Stimulated activated CD8-positive, alpha-beta memory T cell treated with anti-CD3 and anti-CD28 coated beads, Interleukin-4, amount 100 ng/mL, for 4 hours (primary cell): ENCODE results near the gene SPAG16.
"Not testable (repeated sequence)": the region's sequence is repeated elsewhere in the genome, so short reads cannot be mapped to it uniquely, and the experiment has no call there.

Source experiments
- DNase-seq, 2 donors: peaks; one replicate each; pipeline ENCODE4 v3.0.0-alpha.2; 2020; ENCODE audit warnings: low read depth in 2 of 2, low spot score in 1 of 2

The SPAG16 gene

GRCh38 chr2:213688825-213689224 lies 404.6 kb downstream of the SPAG16 start:
- DNase-seq, result not testable (repeated sequence)

- DNase-seq, result no peak
These were observed 405.3 kb downstream of the SPAG16 start for GRCh38 chr2:213689585-213689984.

GRCh38 chr2:213691351-213691750 lies 407.1 kb downstream of the SPAG16 start:
- no peak for DNase-seq

GRCh38 chr2:213696442-213696841 lies 412.2 kb downstream of the SPAG16 start:
- DNase-seq, result no peak

- DNase-seq, result not testable (repeated sequence)
These were observed 417.1 kb downstream of the SPAG16 start for GRCh38 chr2:213701365-213701764.

- no peak for DNase-seq
These were observed 419.3 kb downstream of the SPAG16 start for GRCh38 chr2:213703406-213704098.

GRCh38 chr2:213710164-213710563 lies 425.9 kb downstream of the SPAG16 start:
- DNase-seq, result no peak

- not testable (repeated sequence) for DNase-seq
These were observed 434.1 kb downstream of the SPAG16 start for GRCh38 chr2:213718411-213718810.

GRCh38 chr2:213722565-213722964 lies 438.3 kb downstream of the SPAG16 start:
- no peak for DNase-seq

GRCh38 chr2:213723041-213723560 lies 438.8 kb downstream of the SPAG16 start:
- no peak for DNase-seq

- no peak for DNase-seq
These were observed 439.4 kb downstream of the SPAG16 start for GRCh38 chr2:213723707-213724106.

- DNase-seq, result no peak
These were observed 441.8 kb downstream of the SPAG16 start for GRCh38 chr2:213726101-213726500.

- DNase-seq, result no peak
These were observed 449.6 kb downstream of the SPAG16 start for GRCh38 chr2:213733893-213734292.

GRCh38 chr2:213740453-213740852 lies 456.2 kb downstream of the SPAG16 start:
- DNase-seq, result no peak

GRCh38 chr2:213751446-213751845 lies 467.2 kb downstream of the SPAG16 start:
- no peak for DNase-seq

- no peak for DNase-seq
These were observed 468.3 kb downstream of the SPAG16 start for GRCh38 chr2:213752575-213752974.

- no peak for DNase-seq
These were observed 473.3 kb downstream of the SPAG16 start for GRCh38 chr2:213757525-213757924.

GRCh38 chr2:213763354-213763753 lies 479.1 kb downstream of the SPAG16 start:
- DNase-seq, result no peak

GRCh38 chr2:213763963-213764362 lies 479.7 kb downstream of the SPAG16 start:
- no peak for DNase-seq

GRCh38 chr2:213764849-213765248 lies 480.6 kb downstream of the SPAG16 start:
- DNase-seq, result no peak

GRCh38 chr2:213766062-213766461 lies 481.8 kb downstream of the SPAG16 start:
- no peak for DNase-seq

GRCh38 chr2:213766465-213766901 lies 482.2 kb downstream of the SPAG16 start:
- DNase-seq, result no peak

GRCh38 chr2:213787869-213788268 lies 503.6 kb downstream of the SPAG16 start:
- no peak for DNase-seq
